ENCODE data around the gene CRTC2. TPM values are rescaled to one million over a fixed set of nuclear protein-coding genes. Genes with fewer than 3 reads are reported as not detected.
"Not testable (repeated sequence)": the region's sequence is repeated elsewhere in the genome, so short reads cannot be mapped to it uniquely, and the experiment has no call there.

CRTC2 gene
- total RNA-seq, 1 experiment from 2014 or later, result 33.8 TPM

DNA sequence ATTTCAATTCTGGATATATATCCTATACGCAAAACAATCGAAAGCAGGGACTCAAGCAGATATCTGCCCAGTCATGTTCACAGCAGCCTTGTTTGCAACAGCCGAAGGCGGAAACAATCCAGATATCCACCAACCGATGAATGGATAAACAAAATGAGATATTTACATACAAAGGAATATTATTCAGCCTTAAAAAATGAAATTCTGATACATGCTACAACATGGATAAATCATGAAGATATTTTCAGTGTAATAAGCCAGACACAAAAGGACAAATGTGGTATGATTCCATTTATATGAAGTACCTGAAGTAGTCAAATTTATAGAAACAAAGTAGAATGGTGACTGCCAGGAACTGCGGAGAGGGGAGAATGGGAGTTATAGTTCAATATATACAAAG lies 51.3 kb downstream of the CRTC2 start (continued):
- TF ChIP-seq POLR2A (IDR thresholded peaks at IDR 0.05; ENCODE audit: borderline replicate concordance, extremely low read depth, insufficient read depth, insufficient read length) (no peak), SIN3A (IDR thresholded peaks at IDR 0.05; ENCODE audit: low read depth) (no peak)
- TF ChIP-seq, protein P1, sequence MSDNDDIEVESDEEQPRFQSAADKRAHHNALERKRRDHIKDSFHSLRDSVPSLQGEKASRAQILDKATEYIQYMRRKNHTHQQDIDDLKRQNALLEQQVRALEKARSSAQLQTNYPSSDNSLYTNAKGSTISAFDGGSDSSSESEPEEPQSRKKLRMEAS (IDR thresholded peaks at IDR 0.05), result no peak

DNA sequence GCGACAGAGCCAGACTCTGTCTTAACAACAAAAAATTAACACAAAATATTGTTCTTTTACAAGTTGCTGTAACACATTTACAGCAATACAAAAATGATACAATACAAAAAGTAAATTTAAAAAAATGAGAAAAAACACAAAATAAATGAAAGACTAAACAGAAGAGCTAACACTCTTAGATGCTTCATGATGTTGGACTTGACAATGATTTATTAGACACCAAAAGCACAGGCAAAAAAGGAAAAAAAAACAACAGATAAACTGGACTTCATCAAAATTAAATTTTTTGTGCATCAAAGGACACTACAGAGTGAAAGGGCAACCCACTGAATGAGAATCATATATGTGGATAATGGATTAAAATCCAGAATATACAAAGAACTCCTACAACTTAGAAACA lies 52.0 kb downstream of the CRTC2 start:
- H4K20me1 ChIP-seq (ENCODE audit: insufficient read depth), result no peaks in the 10 kb centered on the region
- H3K27me3 ChIP-seq (ENCODE audit: insufficient read depth, low read length), result no peaks in the 10 kb centered on the region
- no peak for TF ChIP-seq SRF (IDR thresholded peaks at IDR 0.05; ENCODE audit: low read depth)
- TF ChIP-seq YY1 (IDR thresholded peaks at IDR 0.05; ENCODE audit: extremely low read depth, insufficient replicate concordance, low read depth, low read length), result no peak
- TF ChIP-seq RAD21 (IDR thresholded peaks at IDR 0.05; ENCODE audit: low read depth), result no peak
- TF ChIP-seq TCF7L2 (IDR thresholded peaks at IDR 0.05; ENCODE audit: borderline replicate concordance, extremely low read depth, insufficient read depth, insufficient read length), result no peak
- no peak for TF ChIP-seq ZBTB33 (IDR thresholded peaks at IDR 0.05; ENCODE audit: extremely low read depth, insufficient replicate concordance, low read length)
- no peak overlapping the region for H3K27ac ChIP-seq (ENCODE audit: low read depth, low read length)
- H3K4me2 ChIP-seq (ENCODE audit: low read length), result peak overlapping the region; percentile 21; the same call in 1 of the 2 replicates
- H2AFZ ChIP-seq (ENCODE audit: low read depth, low read length, poor library complexity, severe bottlenecking), result no peak overlapping the region
- no TSS peak for BruUV-seq (replicated peaks)
- H3K4me1 ChIP-seq (ENCODE audit: control insufficient read depth in 1 of 2, insufficient read depth in 2 of 2, low read length in 2 of 2), result peaks cover 0 to 22% of the 10 kb centered on the region in 2 experiments; a peak in 3 of 4 replicates
- RAD21 ChIA-PET (ENCODE audit: low non-redundant PET in 1 of 2, low total read pairs in 2 of 2, uncharacterized antibody in 2 of 2, unreplicated experiment in 2 of 2), result no interaction called here
- peaks cover 85% of the 10 kb centered on the region for H3K79me2 ChIP-seq (ENCODE audit: insufficient read depth, low read length)
- no peaks in the 10 kb centered on the region for H3K9me3 ChIP-seq (ENCODE audit: control insufficient read depth in 1 of 2, insufficient read depth in 1 of 2, low read depth in 1 of 2, low read length in 2 of 2)
- no peak for DNase-seq (ENCODE audit: low read depth, low spot score)
- no peak overlapping the region for H3K9ac ChIP-seq (ENCODE audit: low read length)
- no peak for ATAC-seq
- no peaks in the 10 kb centered on the region for H3K9me2 ChIP-seq (ENCODE audit: insufficient read depth)
- H3K36me3 ChIP-seq (ENCODE audit: control insufficient read depth in 1 of 2, insufficient read depth in 2 of 2, low read length in 2 of 2), result 0 out of 4 replicates have a peak, but pooled peaks cover 0 to 3% of the 10 kb centered on the region in 2 experiments
- CTCF ChIA-PET, result no interaction called here
- POLR2A ChIA-PET, result no interaction called here
- intact Hi-C loops (cut with micrococcal nuclease), result loop anchor here (10.0 kb wide), 1 partner anchor 52 kb away; no protein-coding TSS in a partner anchor
- H3K4me3 ChIP-seq (replicated peaks in 1 of 2; ENCODE audit: low read depth in 1 of 2, low read length in 2 of 2), result no peak overlapping the region

DNA sequence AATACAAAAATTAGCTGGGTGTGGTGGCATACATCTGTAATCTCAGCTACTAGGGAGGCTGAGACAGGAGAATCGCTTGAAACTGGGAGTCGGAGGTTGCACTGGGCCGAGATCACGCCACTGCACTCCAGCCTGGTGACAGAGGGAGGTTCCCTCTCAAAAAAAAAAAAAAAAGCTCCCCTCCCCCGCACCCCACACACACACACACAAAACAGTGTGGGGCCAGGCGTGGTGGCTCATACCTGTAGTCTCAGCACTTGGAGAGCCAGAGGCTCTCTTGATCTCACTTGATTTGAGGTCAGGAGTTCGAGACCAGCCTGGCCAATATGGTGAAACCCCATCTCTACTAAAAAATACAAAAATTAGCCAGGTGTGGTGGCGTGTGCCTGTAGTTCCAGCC lies 52.5 kb downstream of the CRTC2 start:
- H4K20me1 ChIP-seq (ENCODE audit: insufficient read depth); CTCF ChIA-PET; H2AFZ ChIP-seq (ENCODE audit: low read depth, low read length, poor library complexity, severe bottlenecking); POLR2A ChIA-PET; H3K27me3 ChIP-seq (ENCODE audit: insufficient read depth, low read length); H3K9ac ChIP-seq (ENCODE audit: low read length); H3K9me2 ChIP-seq (ENCODE audit: insufficient read depth); ATAC-seq; H3K36me3 ChIP-seq (ENCODE audit: control insufficient read depth in 1 of 2, insufficient read depth in 2 of 2, low read length in 2 of 2); H3K9me3 ChIP-seq (ENCODE audit: control insufficient read depth in 1 of 2, insufficient read depth in 1 of 2, low read depth in 1 of 2, low read length in 2 of 2); H3K4me3 ChIP-seq (replicated peaks in 1 of 2; ENCODE audit: low read depth in 1 of 2, low read length in 2 of 2); RAD21 ChIA-PET (ENCODE audit: low non-redundant PET in 1 of 2, low total read pairs in 2 of 2, uncharacterized antibody in 2 of 2, unreplicated experiment in 2 of 2); DNase-seq (ENCODE audit: low read depth, low spot score); BruUV-seq (replicated peaks); H3K27ac ChIP-seq (ENCODE audit: low read depth, low read length): not testable (repeated sequence)
- peak overlapping the region; percentile 21; the same call in 1 of the 2 replicates for H3K4me2 ChIP-seq (ENCODE audit: low read length)
- H3K79me2 ChIP-seq (ENCODE audit: insufficient read depth, low read length), result peaks cover 85% of the 10 kb centered on the region
- intact Hi-C loops (cut with micrococcal nuclease), result loop anchor here (10.0 kb wide), 1 partner anchor 51 kb away; no protein-coding TSS in a partner anchor
- peaks cover 0 to 22% of the 10 kb centered on the region in 2 experiments; a peak in 3 of 4 replicates for H3K4me1 ChIP-seq (ENCODE audit: control insufficient read depth in 1 of 2, insufficient read depth in 2 of 2, low read length in 2 of 2)
